Esophagus (tissue), 2 donors: ENCODE results near the gene BGLAP. TPM values are rescaled to one million over a fixed set of nuclear protein-coding genes. Genes with fewer than 3 reads are reported as not detected.

Experiments
- H3K27ac ChIP-seq, 2 donors: one replicate each; pipeline ENCODE4 v1.5.1; 2013; ENCODE audit warnings: low read depth in 2 of 2, mild to moderate bottlenecking in 2 of 2, inconsistent platforms in 1 of 2, low read length in 1 of 2, moderate library complexity in 1 of 2
- H3K27me3 ChIP-seq, 2 donors: one replicate each; pipeline ENCODE4 v1.6.1; 2013; ENCODE audit warnings: low read length in 2 of 2, control low read depth in 1 of 2, mild to moderate bottlenecking in 1 of 2; ENCODE audit not compliant: insufficient read depth in 2 of 2, control insufficient read depth in 1 of 2
- H3K36me3 ChIP-seq, 2 donors: one replicate each; pipeline ENCODE4 v1.6.1; 2013; ENCODE audit warnings: low read length in 1 of 2; ENCODE audit not compliant: control insufficient read depth in 2 of 2, insufficient read depth in 2 of 2
- H3K4me1 ChIP-seq, 2 donors: one replicate each; pipeline ENCODE4 v1.6.1; 2013; ENCODE audit warnings: low read length in 1 of 2; ENCODE audit not compliant: control insufficient read depth in 2 of 2, insufficient read depth in 2 of 2
- H3K4me3 ChIP-seq, 2 donors: one replicate each; pipeline ENCODE4 v1.5.1; 2013; ENCODE audit warnings: low read length in 2 of 2, mild to moderate bottlenecking in 2 of 2, low read depth in 1 of 2, moderate library complexity in 1 of 2
- H3K9me3 ChIP-seq, 2 donors: one replicate each; pipeline ENCODE4 v1.6.1; 2013; ENCODE audit warnings: mild to moderate bottlenecking in 2 of 2, low read depth in 1 of 2, low read length in 1 of 2, moderate library complexity in 1 of 2; ENCODE audit not compliant: control insufficient read depth in 2 of 2, insufficient read depth in 1 of 2
- WGBS, 2 donors: extraction: QIAGEN DNeasy Blood & Tissue Kit; methylation state at CpG; one replicate each; pipeline ENCODE4 v1.1.7; 2013; 5-methylcytosine and 5-hydroxymethylcytosine counted together
- polyA plus RNA-seq, 2 donors: library from polyadenylated mRNA; stranded (reverse); fragments of 200-250 nt; gene quantifications; one replicate each; pipeline ENCODE4 v1.2.3, GENCODE V29; 2013
- donor health status: healthy with polysubstance abuse.
- donor health status: Bipolar disorder and iron deficiency.

BGLAP gene
- polyA plus RNA-seq, 2 donors = 0.41 to 0.81 TPM

DNA sequence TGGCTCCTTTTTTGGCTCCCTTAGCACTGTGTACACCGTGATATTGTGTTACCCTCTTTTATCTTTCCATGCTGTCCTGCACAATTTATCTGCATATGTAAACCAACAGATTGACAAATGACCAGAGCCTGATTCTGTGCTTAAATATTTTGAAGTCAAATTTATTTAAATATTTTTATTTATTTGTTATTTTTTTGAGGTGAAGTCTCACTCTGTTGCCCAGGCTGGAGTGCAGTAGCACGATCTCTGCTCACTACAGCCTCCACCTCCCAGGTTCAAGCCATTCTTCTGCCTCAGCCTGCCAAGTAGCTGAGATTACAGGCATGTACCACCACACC, 16.3 kb upstream of the BGLAP start:
- no peaks in the 10 kb centered on the region for H3K9me3 ChIP-seq
- H3K4me3 ChIP-seq = no peak overlapping the region
- no peaks in the 10 kb centered on the region for H3K27me3 ChIP-seq
- peaks cover 13 to 15% of the 10 kb centered on the region in 2 donors for H3K36me3 ChIP-seq
- H3K27ac ChIP-seq = no peak overlapping the region
- 9 to 10% methylated on average over 2 of the region's 2 CpGs for WGBS, 2 donors
- H3K4me1 ChIP-seq = no peaks in the 10 kb centered on the region

DNA sequence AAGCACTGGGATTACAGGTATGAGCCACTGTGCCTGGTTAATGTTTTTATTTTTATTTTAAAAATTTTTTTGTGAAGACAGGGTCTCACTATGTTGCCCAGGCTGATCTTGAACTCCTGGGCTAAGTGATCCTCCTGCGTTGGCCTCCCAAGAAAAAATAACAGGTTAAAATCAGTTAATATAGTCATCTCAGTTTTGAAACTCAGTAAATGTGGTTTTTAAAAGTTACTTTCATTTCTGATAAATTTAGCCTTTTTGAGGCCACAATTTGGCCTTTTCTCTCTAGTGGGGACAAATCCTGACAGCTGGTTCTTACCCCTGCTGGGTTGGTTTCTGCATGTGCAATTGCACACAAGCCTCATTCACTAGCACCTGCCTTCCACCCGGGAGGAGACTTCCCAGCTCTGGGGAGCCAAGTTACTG, 15.9 kb upstream of the BGLAP start:
- Histone ChIP-seq H3K27me3 (no peaks in the 10 kb centered on the region), H3K36me3 (peaks cover 11 to 14% of the 10 kb centered on the region in 2 donors), H3K9me3 (no peaks in the 10 kb centered on the region), H3K4me1 (no peaks in the 10 kb centered on the region), H3K27ac (no peak overlapping the region), H3K4me3 (no peak overlapping the region)
- 63 to 76% methylated on average over 2 of the region's 2 CpGs for WGBS, 2 donors

DNA sequence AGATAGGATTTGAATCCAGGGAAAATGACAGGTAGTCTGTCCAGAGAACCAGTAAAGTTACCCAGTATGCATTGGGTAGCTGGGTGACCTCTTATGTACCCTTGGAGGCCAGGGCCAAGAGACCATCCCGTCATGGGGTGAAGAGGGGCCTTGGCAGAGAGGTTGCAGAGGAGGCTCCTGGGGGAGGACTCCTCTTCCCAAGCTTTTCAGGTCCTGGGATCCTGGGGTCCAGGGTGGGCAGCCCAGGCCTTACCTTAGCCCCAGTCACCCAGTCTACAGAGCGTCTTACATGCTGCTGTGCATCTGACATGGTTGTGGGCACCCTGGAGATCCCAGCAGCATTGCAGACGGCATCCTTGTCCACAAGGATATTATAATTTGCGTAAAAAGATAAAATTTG, 15.2 kb upstream of the BGLAP start:
- Histone ChIP-seq H3K36me3 (peaks cover 10 to 12% of the 10 kb centered on the region in 2 donors), H3K4me1 (no peaks in the 10 kb centered on the region), H3K27ac (no peak overlapping the region), H3K9me3 (no peaks in the 10 kb centered on the region), H3K4me3 (no peak overlapping the region), H3K27me3 (no peaks in the 10 kb centered on the region)
- WGBS, 2 donors = 91 to 95% methylated on average over 4 of the region's 4 CpGs

DNA sequence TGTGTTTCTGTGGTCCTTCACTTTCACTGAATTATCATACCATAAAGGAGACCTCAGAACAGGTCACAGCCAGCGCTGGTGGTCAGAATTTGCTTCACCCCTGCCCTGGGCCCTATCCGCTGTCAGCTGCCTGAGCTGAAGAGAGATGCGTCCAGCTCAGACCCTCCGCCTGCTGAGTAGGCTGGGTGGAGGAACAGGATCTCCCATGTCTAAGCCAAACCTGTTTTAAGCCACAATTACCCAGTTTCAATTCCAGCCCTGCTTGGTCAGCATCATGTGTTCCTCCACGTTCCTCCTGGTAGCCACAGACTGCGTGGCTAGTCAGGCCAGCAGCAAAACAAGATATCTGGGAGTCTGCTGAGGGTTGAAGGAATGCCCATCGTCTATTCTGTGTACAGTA, 13.5 kb upstream of the BGLAP start:
- Histone ChIP-seq H3K27me3 (no peaks in the 10 kb centered on the region), H3K4me3 (no peak overlapping the region), H3K36me3 (peaks cover 6 to 8% of the 10 kb centered on the region in 2 donors), H3K9me3 (no peaks in the 10 kb centered on the region), H3K27ac (no peak overlapping the region), H3K4me1 (no peaks in the 10 kb centered on the region)
- 69 to 71% methylated on average over 7 of the region's 7 CpGs for WGBS, 2 donors

DNA sequence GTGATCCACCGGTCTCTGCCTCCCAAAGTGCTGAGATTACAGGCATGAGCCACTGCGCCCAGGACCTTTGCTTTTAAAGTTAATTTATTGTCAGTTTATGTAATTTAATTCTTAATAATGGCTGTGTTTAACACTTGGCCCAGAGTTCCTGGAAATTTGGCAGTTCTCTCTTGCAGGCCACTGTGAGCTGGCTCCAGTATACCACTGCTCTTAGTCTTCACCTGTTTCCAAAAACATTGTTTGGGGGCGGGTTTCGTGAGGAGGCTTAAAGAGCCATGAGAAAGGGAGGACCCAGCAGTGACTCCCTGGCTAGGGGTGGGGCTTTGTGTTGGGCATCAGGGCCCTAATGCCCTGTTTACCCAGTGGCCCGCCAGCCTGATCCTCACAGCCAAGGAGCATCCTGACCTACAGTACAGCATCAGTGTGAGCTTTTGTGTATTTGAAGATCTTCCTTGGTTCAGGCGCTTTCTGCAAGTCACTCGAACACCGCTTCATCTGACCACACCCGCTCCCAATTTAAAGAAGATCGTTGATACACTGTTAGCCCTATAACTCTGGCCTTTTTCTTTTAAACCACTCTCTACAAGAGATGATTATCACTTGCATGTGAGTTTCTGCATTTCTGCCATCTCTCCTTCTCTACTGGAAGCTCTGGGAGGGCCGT, 12.0 kb upstream of the BGLAP start:
- 86 to 88% methylated on average over 11 of the region's 11 CpGs for WGBS, 2 donors
- Histone ChIP-seq H3K27me3 (no peaks in the 10 kb centered on the region), H3K9me3 (no peaks in the 10 kb centered on the region), H3K4me1 (no peaks in the 10 kb centered on the region), H3K4me3 (no peak overlapping the region), H3K36me3 (peaks cover 4 to 11% of the 10 kb centered on the region in 2 donors), H3K27ac (no peak overlapping the region)

DNA sequence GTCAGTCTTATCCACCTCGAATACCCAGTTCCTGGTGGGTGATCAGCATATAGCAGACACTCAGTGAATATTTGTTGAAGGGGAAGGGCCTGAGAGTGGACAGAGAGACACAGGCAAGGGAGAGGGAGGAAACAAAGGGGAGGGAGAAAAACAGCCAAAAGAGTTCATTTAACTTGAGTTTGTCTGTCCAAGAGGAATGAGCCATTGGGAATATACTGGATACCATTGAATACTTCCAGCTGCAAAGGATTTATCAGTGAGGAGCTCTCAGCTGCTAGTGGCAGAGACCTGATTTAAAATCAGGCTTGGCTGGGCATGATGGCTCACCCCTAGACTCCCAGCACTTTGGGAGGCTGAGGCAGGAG, 11.5 kb upstream of the BGLAP start:
- WGBS, 2 donors = 82 to 95% methylated on average over 1 of the region's 1 CpG
- Histone ChIP-seq H3K27ac (no peak overlapping the region), H3K36me3 (peaks cover 4 to 11% of the 10 kb centered on the region in 2 donors), H3K9me3 (no peaks in the 10 kb centered on the region), H3K27me3 (no peaks in the 10 kb centered on the region), H3K4me1 (no peaks in the 10 kb centered on the region), H3K4me3 (no peak overlapping the region)

DNA sequence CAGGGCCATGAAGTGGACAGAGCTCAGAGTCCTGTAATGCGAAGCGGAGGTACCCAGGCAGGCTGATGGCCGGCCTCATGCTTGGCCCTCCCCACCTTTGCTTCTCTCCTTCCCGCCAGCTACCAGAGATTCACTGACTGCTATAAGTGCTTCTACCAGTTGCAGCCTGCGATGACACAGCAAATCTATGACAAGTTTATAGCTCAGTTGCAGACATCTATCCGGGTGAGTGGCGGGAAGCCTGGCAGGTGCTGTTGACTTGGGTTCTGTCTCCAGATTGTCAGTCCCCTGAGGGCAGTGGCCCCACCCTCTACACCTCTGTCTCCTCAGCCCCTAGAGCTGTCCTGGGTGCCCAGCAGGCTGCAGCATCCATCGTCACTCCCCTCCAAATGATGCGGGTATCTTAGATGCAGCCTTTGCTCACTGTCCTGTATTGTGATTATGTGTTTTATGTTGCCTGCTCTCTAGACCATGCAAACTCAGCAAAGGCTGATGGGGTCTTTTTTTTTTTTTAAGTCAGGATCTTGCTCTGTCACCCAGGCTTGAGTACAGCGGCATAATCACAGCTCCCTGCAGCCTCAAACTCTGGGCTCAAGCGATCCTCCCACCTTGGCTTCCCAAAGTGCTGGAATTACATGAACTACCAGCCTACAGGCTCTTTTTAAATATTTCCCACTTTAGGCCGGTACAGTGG, 9.6 kb upstream of the BGLAP start:
- H3K27me3 ChIP-seq = no peaks in the 10 kb centered on the region
- H3K9me3 ChIP-seq = no peaks in the 10 kb centered on the region
- H3K36me3 ChIP-seq = peaks cover 15 to 16% of the 10 kb centered on the region in 2 donors
- no peaks in the 10 kb centered on the region for H3K4me1 ChIP-seq
- no peak overlapping the region for H3K4me3 ChIP-seq
- WGBS, 2 donors = 91% methylated on average over 12 of the region's 12 CpGs
- no peak overlapping the region for H3K27ac ChIP-seq

DNA sequence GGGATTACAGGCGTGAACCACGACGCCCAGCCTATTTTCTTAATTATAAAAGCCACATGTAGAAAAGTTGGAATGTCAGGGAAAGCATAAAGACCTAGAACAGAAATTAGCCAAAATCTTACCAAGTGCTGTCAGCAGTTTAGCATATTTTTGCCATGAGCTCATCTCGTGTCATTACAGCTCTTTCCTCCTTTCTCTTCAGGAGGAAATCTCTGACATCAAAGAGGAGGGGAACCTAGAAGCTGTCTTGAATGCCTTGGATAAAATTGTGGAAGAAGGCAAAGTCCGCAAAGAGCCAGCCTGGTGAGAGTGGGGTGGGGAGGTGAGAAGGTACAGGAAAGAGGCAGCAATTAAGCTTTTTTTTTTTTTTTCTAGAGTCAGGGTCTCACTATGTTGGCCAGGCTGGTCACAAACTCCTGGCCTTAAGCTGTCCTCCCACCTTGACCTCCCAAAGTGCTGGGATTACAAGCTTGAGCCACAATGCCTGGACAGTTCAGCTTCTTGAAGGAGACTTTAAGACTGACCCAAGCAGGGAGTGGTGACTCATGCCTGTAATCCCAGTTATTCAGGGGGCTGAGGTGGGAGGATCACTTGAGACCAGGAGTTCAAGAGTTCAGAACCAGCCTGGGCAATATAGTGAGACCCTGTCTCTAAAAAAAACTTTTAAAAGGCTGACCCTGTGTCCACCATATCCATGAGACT, 8.4 kb upstream of the BGLAP start:
- H3K9me3 ChIP-seq = no peaks in the 10 kb centered on the region
- peaks cover 12 to 18% of the 10 kb centered on the region in 2 donors for H3K36me3 ChIP-seq
- H3K27me3 ChIP-seq = no peaks in the 10 kb centered on the region
- no peak overlapping the region for H3K4me3 ChIP-seq
- 81 to 87% methylated on average over 5 of the region's 5 CpGs for WGBS, 2 donors
- H3K4me1 ChIP-seq = no peaks in the 10 kb centered on the region
- no peak overlapping the region for H3K27ac ChIP-seq

DNA sequence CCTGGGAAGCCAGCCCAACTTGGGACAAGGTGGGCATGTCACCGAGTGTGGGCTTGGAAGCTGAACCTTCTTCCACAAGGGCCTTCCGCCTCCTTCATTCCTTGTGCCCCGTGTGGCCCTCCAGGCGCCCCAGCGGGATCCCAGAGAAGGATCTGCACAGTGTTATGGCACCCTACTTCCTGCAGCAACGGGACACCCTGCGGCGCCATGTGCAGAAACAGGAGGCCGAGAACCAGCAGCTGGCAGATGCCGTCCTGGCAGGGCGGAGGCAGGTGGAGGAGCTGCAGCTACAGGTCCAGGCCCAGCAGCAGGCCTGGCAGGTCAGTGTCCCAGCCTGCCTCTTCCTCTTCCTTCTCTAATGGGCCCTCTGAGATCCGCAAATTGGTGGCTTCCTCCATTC, 5.8 kb upstream of the BGLAP start:
- Histone ChIP-seq H3K4me1 (peaks cover 0 to 1% of the 10 kb centered on the region in 2 donors), H3K27ac (no peak overlapping the region), H3K9me3 (no peaks in the 10 kb centered on the region), H3K4me3 (no peak overlapping the region), H3K36me3 (peaks cover 9 to 33% of the 10 kb centered on the region in 2 donors), H3K27me3 (no peaks in the 10 kb centered on the region)
- 84 to 94% methylated on average over 12 of the region's 12 CpGs for WGBS, 2 donors
